Measurements from ENCODE around the gene WFDC5. TPM values are rescaled to one million over a fixed set of nuclear protein-coding genes. Genes with fewer than 3 reads are reported as not detected.

WFDC5 gene, protein sequence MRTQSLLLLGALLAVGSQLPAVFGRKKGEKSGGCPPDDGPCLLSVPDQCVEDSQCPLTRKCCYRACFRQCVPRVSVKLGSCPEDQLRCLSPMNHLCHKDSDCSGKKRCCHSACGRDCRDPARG
- total RNA-seq = not detected in 2 replicates

DNA sequence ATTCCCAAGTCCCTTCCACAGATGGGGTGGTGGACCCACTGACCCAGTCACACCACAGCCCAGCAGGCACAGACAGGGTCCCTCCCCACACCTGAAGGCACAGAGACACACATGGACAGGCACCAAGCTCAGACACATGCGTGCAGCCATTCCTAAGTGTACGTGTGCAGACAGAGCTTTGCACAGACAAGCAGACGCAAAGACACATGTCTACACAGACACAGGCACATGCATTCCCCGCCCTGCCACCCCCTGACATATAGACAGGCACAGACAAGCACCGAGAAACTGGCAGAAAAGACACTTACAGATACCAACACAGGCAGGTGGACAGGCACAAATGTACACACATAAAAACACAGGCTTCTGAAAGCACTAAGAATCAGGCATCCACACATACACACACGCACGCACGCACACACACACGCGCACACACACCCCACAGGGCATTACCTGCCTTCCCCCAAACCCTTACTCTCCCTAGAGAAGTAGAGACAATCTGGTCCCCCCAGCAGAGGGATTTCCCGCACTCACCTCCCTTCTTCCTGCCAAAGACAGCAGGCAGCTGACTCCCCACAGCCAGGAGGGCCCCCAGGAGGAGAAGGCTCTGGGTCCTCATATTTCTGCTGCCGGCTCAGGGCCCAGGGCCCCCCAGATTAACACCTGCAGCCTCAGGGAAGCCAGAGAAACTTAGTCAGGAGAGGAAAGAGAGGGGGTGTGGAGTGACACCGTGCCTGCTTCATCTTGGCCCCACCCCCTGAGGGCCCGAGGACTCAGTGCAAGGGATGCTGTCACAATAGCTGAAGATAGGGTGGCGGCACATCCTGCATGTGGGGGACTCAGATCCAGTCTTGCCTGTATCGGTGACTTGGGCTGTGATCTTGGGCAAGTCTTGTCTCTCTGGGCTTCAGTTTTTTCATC, at the start of gene WFDC5:
TSS of gene WFDC5 (minus strand) at position 710 of the 921 bp plus-strand sequence. CDS start at position 619, 91 bp downstream.

DNA sequence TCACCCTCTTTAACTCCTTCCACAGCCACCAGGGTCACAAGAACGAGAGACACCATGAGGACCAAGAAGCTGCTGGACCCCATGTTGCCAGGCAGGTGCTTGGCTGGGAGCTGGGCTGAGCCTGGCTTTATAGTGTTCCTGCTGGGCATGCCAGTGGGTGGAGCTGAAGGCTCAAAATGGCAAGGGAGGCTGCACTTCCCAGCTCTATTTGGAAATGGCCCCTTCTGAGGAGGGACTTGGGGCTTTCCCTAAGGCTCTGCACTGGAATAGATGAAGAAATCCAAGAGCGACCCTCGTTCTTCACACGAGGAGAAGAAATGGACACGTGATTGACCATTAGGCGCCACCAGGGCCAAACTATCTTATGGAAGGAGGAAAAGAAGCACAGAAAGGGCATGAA, 9.4 kb upstream of the WFDC5 start, which contains the start of gene WFDC12:
TSS of gene WFDC12 (minus strand) at position 101 of the 400 bp plus-strand sequence. CDS start at position 83, 18 bp downstream.

DNA sequence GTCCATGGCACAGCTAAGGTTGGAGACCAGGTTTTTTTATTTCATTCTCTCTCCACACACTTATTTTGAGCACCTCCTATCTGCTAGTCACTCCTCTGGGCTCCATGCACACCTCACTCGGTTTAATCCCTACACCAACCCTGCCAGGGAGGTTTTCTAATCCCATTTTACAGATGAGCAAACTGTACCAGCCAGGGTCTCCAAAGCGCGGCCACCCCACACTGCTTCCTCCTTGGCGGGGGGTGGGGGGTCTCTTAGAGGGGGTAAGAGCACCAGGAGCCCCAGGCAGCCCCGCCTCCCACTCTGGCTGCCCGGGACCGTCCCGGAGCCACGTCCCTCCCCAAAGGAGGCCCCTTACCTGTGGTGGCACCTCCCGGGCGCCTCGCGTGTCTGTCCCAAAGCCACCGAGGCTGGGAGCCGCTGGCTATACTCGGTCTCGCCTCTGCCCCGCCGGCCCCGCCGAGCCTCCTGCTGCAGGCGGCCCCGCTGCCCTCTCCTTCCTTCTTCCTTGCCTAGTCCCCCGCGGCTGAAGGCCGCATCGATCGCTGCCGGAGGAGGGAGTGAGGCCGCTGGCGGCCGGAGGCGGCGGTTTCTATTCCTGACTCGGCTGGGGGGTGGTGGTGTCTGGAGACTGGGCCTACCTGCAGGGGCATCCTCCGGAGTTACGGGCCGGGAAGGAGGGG, 14.3 kb downstream of the WFDC5 start, which contains the start of gene KCNS1:
TSS of gene KCNS1 (minus strand) at position 565 of the 683 bp plus-strand sequence. CDS start 1,891 bp downstream, outside the sequence.

Other genes with a start within 250 kb of the WFDC5 start
- 133 and 155 TPM in 2 replicates for gene YWHAB, start 229.5 kb downstream of the WFDC5 start, total RNA-seq
- gene PABPC1L, start 205.1 kb downstream of the WFDC5 start, total RNA-seq = 7.2 and 8.4 TPM in 2 replicates
- gene TOMM34, start 154.8 kb downstream of the WFDC5 start, total RNA-seq = 15.3 and 16.4 TPM in 2 replicates
- gene STK4, start 148.7 kb downstream of the WFDC5 start, total RNA-seq = 26.5 and 26.8 TPM in 2 replicates
- not detected in 2 replicates for gene KCNS1, start 14.0 kb downstream of the WFDC5 start, total RNA-seq
- not detected in 2 replicates for gene WFDC12, start 9.3 kb upstream of the WFDC5 start, total RNA-seq
- gene PI3, start 59.7 kb upstream of the WFDC5 start, total RNA-seq = 0.32 TPM in 1 of 2 replicates, not detected in the other
- gene SEMG1, start 91.9 kb upstream of the WFDC5 start, total RNA-seq = not detected in 2 replicates
- not detected in 2 replicates for gene SEMG2, start 106.2 kb upstream of the WFDC5 start, total RNA-seq
- gene SLPI, start 139.4 kb upstream of the WFDC5 start, total RNA-seq = 11.7 and 12.4 TPM in 2 replicates
- gene RBPJL, start 191.7 kb upstream of the WFDC5 start, total RNA-seq = not detected in 2 replicates
- not detected in 2 replicates for gene MATN4, start 193.1 kb upstream of the WFDC5 start, total RNA-seq
- gene SDC4, start 233.2 kb upstream of the WFDC5 start, total RNA-seq = 353 and 389 TPM in 2 replicates
- gene SYS1, start 248.0 kb upstream of the WFDC5 start, total RNA-seq = 25.7 and 34.5 TPM in 2 replicates